Measurements from ENCODE around the gene CDH13. TPM values are rescaled to one million over a fixed set of nuclear protein-coding genes. Genes with fewer than 3 reads are reported as not detected.
"Not testable (repeated sequence)": the region's sequence is repeated elsewhere in the genome, so short reads cannot be mapped to it uniquely, and the experiment has no call there.

Gene CDH13
- total RNA-seq, 2 donors from 2014 or later, result 2.4 to 6.3 TPM

DNA sequence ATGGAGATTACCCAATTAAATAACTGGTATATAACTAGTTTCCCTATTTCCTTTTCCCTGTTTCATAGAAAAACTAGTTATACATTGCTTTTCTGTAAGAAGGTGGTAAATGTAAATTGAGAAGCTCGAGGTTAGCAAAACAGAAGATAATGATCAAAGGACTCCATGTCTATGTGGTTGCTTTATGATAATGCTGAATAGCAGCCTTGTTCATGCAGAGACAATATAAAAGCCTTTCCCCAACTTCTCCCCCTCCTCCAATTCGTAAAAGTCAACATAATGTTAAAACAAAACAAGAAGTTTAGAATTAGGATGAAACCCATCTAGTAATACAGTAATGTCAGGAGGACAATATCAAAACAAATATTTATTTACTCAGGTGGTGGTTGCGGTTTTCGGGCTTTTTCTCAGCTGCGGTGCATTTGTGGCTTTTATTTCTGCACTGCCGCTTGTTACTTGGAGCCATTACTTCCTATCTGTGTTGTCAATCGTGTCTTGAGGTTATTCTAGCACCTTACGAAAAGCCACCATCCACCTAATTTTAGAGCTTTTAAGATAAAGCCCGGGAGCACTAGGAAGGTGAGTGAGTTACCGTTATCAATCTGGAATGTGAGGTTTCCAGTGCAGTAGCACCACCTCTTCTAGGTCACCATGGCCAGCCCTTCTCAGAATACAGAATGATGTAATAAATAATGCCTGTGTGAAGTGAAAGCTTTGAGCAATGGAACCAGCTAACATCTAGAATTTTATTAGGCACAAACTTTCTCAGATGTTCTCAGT is 297.5 kb downstream of the CDH13 start:
- no peak overlapping the region for H3K9ac ChIP-seq (ENCODE audit: low read depth in 2 of 2, low read length in 2 of 2)
- DNase-seq, result no peak
- H3K27me3 ChIP-seq, result no peaks in the 10 kb centered on the region
- intact Hi-C loops (cut with DNase I), result no loop called here
- H3K4me3 ChIP-seq, result no peak overlapping the region
- no peak overlapping the region for H3K27ac ChIP-seq
- no peaks in the 10 kb centered on the region for H3K36me3 ChIP-seq
- TF ChIP-seq, protein P1, sequence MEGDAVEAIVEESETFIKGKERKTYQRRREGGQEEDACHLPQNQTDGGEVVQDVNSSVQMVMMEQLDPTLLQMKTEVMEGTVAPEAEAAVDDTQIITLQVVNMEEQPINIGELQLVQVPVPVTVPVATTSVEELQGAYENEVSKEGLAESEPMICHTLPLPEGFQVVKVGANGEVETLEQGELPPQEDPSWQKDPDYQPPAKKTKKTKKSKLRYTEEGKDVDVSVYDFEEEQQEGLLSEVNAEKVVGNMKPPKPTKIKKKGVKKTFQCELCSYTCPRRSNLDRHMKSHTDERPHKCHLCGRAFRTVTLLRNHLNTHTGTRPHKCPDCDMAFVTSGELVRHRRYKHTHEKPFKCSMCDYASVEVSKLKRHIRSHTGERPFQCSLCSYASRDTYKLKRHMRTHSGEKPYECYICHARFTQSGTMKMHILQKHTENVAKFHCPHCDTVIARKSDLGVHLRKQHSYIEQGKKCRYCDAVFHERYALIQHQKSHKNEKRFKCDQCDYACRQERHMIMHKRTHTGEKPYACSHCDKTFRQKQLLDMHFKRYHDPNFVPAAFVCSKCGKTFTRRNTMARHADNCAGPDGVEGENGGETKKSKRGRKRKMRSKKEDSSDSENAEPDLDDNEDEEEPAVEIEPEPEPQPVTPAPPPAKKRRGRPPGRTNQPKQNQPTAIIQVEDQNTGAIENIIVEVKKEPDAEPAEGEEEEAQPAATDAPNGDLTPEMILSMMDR (IDR thresholded peaks at IDR 0.05), result no peak
- no peaks in the 10 kb centered on the region for H3K9me3 ChIP-seq
- no peaks in the 10 kb centered on the region for H3K4me1 ChIP-seq

DNA sequence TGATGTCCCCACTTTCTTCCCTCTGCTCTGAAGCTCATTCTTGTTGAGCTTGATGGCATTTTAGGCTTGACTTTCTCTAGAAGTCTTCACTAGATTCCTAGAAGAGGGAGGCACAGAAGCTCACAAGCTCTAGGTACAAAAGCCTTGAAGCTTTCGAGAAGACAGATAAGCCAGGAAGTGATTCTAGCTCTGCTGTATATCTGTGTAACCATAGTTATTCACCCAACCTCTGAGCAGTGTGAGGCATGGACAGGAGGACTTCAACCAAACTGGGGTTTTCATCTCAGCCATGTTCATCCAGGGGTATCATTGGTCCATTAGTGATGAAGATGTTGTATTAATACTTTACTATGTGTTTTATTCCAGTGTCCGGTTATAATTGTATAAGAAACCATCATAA is 299.7 kb downstream of the CDH13 start:
- Histone ChIP-seq H3K27me3 (no peaks in the 10 kb centered on the region), H3K9me3 (no peaks in the 10 kb centered on the region), H3K4me3 (no peak overlapping the region), H3K36me3 (no peaks in the 10 kb centered on the region), H3K9ac (ENCODE audit: low read depth in 2 of 2, low read length in 2 of 2) (no peak overlapping the region), H3K4me1 (no peaks in the 10 kb centered on the region), H3K27ac (no peak overlapping the region)
- DNase-seq, result no peak
- TF ChIP-seq, protein P1 (IDR thresholded peaks at IDR 0.05), result no peak
- intact Hi-C loops (cut with DNase I), result no loop called here

- H3K27me3 ChIP-seq; intact Hi-C loops (cut with DNase I); DNase-seq; H3K4me1 ChIP-seq; H3K4me3 ChIP-seq; H3K9me3 ChIP-seq; H3K9ac ChIP-seq (ENCODE audit: low read depth in 2 of 2, low read length in 2 of 2); H3K36me3 ChIP-seq; H3K27ac ChIP-seq: not testable (repeated sequence)
These were observed 307.2 kb downstream of the CDH13 start for GRCh38 chr16:82933933-82934332.

GRCh38 chr16:82935766-82936165 is 309.0 kb downstream of the CDH13 start:
- Histone ChIP-seq H3K36me3 (no peaks in the 10 kb centered on the region), H3K9ac (ENCODE audit: low read depth in 2 of 2, low read length in 2 of 2) (no peak overlapping the region), H3K4me1 (no peaks in the 10 kb centered on the region), H3K27me3 (no peaks in the 10 kb centered on the region), H3K9me3 (no peaks in the 10 kb centered on the region), H3K27ac (no peak overlapping the region), H3K4me3 (no peak overlapping the region)
- TF ChIP-seq, protein P1 (IDR thresholded peaks at IDR 0.05), result no peak
- no peak for DNase-seq
- intact Hi-C loops (cut with DNase I), result no loop called here

DNA sequence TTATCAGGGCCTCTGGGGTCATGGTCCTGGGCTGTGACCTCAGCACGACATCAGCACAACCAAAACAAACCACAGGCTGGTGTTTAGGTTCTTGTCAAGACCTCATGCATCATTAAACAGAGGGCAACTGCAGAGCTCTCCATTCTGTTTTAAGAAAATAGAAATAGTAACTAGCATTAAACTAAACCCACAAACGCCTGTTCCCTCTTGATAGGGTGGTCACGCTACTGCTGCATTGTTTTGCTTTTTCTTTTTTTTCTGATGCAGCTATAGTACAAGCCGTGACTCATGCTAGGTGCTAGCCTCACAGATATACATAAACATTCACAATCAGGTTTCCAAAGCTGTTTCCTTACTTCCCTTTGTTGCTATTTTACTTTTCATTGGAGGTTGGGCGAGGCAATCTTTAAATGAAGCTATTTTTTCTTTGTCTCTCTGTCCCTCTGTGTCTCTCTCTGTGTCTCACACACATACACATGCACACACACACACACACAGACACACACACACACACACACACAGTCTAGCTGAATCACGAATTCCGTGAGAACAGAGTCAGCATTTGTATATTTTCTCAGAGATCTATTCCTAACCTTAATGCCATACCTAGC is 310.3 kb downstream of the CDH13 start:
- TF ChIP-seq, protein P1 (IDR thresholded peaks at IDR 0.05), result no peak
- Histone ChIP-seq H3K9me3 (no peaks in the 10 kb centered on the region), H3K27ac (no peak overlapping the region)

GRCh38 chr16:82937926-82938520 is 311.3 kb downstream of the CDH13 start:
- H3K9ac ChIP-seq (ENCODE audit: low read depth in 2 of 2, low read length in 2 of 2), result no peak overlapping the region
- no peak overlapping the region for H3K27ac ChIP-seq
- H3K9me3 ChIP-seq, result no peaks in the 10 kb centered on the region
- intact Hi-C loops (cut with DNase I), result no loop called here
- no peak for DNase-seq
- no peaks in the 10 kb centered on the region for H3K27me3 ChIP-seq
- TF ChIP-seq, protein P1 (IDR thresholded peaks at IDR 0.05), result no peak
- no peaks in the 10 kb centered on the region for H3K36me3 ChIP-seq
- no peak overlapping the region for H3K4me3 ChIP-seq
- no peaks in the 10 kb centered on the region for H3K4me1 ChIP-seq

More for the DNA sequence above, 310.3 kb downstream of the CDH13 start:
- intact Hi-C loops (cut with DNase I), result no loop called here
- Histone ChIP-seq H3K27me3 (no peaks in the 10 kb centered on the region), H3K9ac (ENCODE audit: low read depth in 2 of 2, low read length in 2 of 2) (no peak overlapping the region), H3K4me3 (no peak overlapping the region), H3K4me1 (no peaks in the 10 kb centered on the region), H3K36me3 (no peaks in the 10 kb centered on the region)
- no peak for DNase-seq
